GM21576 (cell line): ENCODE results near the gene AMY1B.
"Not testable (repeated sequence)": the region's sequence is repeated elsewhere in the genome, so short reads cannot be mapped to it uniquely, and the experiment has no call there.

ENCODE experiments used
- ATAC-seq: cut with Tn5 transposase; IDR thresholded peaks from one replicate; pipeline ENCODE4 v1.9.1; 2021; ENCODE audit warnings: mild to moderate bottlenecking, moderate library complexity; ENCODE audit not compliant: unreplicated experiment

Gene AMY1B

DNA sequence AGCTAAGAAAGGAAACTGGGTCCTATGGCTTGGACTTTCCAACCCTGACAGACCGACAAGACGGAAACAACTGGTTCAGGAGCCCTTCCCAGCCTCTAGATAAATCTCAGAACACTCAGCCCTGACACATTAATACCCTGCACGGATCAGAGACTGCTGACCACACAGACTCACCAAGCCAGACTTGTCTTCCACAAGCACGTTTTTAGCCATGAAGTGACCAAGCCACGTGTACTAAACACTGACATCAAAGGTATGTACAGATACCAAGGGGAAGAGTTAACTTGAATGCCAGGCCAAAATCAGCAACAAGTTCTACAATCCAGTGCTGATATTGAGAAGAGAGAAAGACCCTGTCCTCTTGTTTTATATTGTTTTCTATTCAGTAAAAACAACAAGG lies at the start of gene AMY1B:
AMY1B (minus strand) TSS at position 101 of the 400 bp plus-strand sequence. CDS start 571 bp downstream, outside the sequence.
- ATAC-seq = not testable (repeated sequence)

DNA sequence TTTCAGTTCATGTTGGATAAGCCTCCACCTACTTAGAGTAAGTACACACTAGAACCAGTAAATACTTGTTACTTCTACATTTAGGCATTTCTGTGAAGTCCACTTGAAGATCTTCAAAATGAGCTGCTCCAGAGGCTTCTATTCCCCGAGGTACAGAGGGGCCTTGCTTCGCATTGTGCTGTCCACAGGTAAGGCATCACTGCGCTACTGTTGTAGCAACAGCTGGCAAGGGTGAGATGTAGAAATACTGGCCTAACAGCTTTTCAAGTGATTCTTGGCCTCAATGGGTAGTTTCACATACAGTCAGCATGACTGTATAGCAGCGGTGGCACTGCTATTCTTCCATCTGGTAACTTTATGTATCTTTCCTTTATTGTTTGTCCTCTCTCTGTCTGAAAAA lies 49.0 kb upstream of the AMY1B start:
- not testable (repeated sequence) for ATAC-seq

DNA sequence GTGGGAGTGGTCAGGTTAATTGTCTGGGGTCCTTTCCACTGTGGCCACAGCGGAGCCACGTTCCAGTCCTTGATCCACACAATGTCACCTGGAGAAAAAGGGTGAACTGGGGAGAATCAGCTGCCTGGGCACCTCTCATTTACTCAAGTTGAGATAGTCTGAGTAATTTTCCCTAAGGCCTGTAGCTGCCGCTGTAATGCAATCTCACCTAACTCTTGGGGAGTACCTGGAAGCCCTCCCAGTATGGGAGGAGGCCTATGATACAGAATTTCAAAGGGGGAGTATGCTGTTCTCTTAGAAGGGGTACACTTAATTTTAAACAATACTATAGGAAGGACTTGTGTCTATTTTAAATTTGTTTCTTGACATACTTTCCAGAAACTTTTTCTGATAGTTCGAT lies 48.4 kb upstream of the AMY1B start:
- not testable (repeated sequence) for ATAC-seq

DNA sequence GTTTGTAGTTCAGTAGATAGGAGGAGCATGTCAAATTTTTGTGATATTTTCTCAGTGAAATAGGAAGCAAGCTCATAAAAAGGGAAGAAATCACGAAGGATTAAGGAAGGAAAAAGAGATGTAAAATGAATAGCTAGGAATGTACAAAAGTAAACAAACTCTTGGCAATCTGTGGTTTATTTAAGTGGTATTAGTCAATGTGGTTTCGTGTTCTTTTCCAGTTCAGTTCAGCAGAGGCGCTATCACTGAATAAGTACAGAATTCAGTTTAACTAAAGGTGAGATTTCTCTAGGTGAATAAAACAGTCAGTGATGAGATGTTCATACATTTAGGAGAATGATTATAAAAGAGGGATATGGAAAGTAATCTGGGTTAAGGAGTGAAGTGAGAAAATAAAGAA lies 42.0 kb upstream of the AMY1B start:
- ATAC-seq = not testable (repeated sequence)

DNA sequence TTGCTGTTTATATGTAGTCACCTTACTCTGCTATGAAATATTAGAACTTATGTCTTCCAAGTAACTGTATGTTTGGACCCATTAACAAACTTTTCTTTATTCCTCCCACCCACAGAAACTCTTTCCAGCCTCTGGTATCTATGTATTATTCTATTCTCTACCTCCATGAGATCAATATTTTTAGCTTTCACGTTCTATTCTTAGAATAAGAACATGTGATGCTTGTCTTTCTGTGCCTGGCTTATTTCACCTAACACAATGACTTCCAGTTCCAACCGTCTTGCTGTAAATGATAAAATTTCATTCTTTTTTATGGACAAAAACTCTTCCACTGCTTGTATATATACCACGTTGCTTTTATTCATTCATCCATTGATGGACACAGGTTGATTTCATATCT lies 39.3 kb upstream of the AMY1B start:
- not testable (repeated sequence) for ATAC-seq

DNA sequence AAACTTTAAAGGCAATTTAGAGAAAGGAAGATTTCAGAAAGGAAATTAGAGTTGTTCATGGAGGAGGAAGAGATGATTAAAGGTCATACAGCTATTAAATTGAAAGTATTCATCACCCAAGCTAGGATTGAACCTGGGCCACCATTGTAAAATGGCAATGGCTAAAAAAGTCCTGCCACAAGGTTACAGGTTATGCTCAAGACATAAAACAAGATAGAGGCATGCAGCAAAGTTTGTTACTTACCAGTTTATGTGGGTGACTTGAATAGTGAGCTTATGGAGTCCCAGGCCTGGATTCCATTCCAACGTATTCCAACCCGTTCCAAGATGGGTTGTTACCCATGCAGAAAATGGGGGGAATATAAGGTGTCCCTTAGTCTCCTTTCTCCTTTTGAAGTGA lies 25.5 kb upstream of the AMY1B start:
- not testable (repeated sequence) for ATAC-seq

DNA sequence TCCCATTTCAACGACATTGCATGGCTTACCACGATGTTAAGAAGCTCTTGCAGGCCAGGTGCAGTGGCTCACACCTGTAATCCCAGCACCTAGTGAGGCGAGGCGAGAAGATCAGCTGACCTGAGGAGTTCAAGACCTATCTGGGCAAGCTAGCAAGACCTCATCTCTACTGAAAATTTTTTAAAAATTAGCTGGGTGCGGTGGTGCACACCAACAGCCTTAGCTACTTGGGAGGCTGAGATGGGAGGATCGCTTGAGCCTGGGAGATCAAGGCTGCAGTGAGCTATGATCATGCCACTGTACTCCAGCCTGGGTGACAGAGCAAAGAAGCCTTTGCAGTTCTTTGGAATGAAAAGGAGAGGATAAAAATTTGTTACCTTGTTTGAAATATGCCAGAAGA lies 21.4 kb upstream of the AMY1B start:
- not testable (repeated sequence) for ATAC-seq

DNA sequence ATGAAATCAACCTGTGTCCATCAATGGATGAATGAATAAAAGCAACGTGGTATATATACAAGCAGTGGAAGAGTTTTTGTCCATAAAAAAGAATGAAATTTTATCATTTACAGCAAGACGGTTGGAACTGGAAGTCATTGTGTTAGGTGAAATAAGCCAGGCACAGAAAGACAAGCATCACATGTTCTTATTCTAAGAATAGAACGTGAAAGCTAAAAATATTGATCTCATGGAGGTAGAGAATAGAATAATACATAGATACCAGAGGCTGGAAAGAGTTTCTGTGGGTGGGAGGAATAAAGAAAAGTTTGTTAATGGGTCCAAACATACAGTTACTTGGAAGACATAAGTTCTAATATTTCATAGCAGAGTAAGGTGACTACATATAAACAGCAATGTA lies 14.4 kb upstream of the AMY1B start:
- not testable (repeated sequence) for ATAC-seq

DNA sequence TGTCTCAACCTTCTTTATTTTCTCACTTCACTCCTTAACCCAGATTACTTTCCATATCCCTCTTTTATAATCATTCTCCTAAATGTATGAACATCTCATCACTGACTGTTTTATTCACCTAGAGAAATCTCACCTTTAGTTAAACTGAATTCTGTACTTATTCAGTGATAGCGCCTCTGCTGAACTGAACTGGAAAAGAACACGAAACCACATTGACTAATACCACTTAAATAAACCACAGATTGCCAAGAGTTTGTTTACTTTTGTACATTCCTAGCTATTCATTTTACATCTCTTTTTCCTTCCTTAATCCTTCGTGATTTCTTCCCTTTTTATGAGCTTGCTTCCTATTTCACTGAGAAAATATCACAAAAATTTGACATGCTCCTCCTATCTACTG lies 11.7 kb upstream of the AMY1B start:
- not testable (repeated sequence) for ATAC-seq

DNA sequence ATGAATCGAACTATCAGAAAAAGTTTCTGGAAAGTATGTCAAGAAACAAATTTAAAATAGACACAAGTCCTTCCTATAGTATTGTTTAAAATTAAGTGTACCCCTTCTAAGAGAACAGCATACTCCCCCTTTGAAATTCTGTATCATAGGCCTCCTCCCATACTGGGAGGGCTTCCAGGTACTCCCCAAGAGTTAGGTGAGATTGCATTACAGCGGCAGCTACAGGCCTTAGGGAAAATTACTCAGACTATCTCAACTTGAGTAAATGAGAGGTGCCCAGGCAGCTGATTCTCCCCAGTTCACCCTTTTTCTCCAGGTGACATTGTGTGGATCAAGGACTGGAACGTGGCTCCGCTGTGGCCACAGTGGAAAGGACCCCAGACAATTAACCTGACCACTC lies 5.2 kb upstream of the AMY1B start:
- ATAC-seq = not testable (repeated sequence)

DNA sequence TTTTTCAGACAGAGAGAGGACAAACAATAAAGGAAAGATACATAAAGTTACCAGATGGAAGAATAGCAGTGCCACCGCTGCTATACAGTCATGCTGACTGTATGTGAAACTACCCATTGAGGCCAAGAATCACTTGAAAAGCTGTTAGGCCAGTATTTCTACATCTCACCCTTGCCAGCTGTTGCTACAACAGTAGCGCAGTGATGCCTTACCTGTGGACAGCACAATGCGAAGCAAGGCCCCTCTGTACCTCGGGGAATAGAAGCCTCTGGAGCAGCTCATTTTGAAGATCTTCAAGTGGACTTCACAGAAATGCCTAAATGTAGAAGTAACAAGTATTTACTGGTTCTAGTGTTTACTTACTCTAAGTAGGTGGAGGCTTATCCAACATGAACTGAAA lies 4.7 kb upstream of the AMY1B start:
- ATAC-seq = not testable (repeated sequence)

DNA sequence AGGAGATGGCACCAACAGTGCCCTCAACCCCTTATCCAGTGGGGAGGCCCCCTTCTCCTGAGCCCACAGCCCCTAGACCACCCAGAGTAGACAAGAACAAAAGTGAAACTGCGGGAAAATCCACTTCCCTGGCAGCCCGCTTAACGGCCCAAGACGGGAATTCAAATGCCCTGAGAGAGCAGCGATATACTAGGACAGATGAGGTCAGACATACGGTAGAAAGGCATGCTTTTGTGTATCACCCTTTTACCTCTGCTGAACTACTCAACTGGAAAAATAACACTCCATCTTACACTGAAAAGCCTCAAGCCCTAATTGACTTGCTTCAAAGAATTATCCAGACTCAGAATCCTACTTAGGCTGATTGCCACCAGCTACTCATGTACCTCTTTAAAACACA lies 1.4 kb upstream of the AMY1B start:
- not testable (repeated sequence) for ATAC-seq

DNA sequence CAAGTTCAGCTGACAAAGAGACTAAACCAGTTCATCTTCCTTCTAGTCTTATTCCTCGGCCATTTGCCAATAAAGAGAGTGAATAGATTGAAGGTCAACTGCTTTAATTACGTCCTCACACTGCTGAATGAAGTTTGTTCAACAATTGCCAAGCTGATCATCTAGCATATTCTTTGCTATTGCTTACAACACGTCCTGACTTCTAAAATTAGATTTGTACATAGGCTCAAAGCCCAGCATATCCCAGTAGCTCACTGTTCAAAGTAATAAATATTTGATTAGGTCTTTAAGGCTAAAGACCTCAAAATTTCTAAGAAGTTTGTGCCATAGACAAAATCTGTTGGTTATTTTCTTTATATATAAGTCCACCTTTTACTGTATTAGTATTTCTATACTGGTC lies 19.7 kb downstream of the AMY1B start:
- not testable (repeated sequence) for ATAC-seq

DNA sequence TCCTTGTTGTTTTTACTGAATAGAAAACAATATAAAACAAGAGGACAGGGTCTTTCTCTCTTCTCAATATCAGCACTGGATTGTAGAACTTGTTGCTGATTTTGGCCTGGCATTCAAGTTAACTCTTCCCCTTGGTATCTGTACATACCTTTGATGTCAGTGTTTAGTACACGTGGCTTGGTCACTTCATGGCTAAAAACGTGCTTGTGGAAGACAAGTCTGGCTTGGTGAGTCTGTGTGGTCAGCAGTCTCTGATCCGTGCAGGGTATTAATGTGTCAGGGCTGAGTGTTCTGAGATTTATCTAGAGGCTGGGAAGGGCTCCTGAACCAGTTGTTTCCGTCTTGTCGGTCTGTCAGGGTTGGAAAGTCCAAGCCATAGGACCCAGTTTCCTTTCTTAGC lies 40.5 kb downstream of the AMY1B start, which contains the start of gene AMY1A:
AMY1A (plus strand) TSS at position 301 of the 400 bp plus-strand sequence. CDS start 571 bp downstream, outside the sequence.
- ATAC-seq = not testable (repeated sequence)

DNA sequence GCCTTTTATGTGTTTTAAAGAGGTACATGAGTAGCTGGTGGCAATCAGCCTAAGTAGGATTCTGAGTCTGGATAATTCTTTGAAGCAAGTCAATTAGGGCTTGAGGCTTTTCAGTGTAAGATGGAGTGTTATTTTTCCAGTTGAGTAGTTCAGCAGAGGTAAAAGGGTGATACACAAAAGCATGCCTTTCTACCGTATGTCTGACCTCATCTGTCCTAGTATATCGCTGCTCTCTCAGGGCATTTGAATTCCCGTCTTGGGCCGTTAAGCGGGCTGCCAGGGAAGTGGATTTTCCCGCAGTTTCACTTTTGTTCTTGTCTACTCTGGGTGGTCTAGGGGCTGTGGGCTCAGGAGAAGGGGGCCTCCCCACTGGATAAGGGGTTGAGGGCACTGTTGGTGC lies 41.9 kb downstream of the AMY1B start:
- ATAC-seq = not testable (repeated sequence)

DNA sequence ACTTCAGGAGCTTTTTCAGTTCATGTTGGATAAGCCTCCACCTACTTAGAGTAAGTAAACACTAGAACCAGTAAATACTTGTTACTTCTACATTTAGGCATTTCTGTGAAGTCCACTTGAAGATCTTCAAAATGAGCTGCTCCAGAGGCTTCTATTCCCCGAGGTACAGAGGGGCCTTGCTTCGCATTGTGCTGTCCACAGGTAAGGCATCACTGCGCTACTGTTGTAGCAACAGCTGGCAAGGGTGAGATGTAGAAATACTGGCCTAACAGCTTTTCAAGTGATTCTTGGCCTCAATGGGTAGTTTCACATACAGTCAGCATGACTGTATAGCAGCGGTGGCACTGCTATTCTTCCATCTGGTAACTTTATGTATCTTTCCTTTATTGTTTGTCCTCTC lies 45.1 kb downstream of the AMY1B start:
- ATAC-seq = not testable (repeated sequence)

DNA sequence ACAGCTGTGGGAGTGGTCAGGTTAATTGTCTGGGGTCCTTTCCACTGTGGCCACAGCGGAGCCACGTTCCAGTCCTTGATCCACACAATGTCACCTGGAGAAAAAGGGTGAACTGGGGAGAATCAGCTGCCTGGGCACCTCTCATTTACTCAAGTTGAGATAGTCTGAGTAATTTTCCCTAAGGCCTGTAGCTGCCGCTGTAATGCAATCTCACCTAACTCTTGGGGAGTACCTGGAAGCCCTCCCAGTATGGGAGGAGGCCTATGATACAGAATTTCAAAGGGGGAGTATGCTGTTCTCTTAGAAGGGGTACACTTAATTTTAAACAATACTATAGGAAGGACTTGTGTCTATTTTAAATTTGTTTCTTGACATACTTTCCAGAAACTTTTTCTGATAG lies 45.7 kb downstream of the AMY1B start:
- not testable (repeated sequence) for ATAC-seq

DNA sequence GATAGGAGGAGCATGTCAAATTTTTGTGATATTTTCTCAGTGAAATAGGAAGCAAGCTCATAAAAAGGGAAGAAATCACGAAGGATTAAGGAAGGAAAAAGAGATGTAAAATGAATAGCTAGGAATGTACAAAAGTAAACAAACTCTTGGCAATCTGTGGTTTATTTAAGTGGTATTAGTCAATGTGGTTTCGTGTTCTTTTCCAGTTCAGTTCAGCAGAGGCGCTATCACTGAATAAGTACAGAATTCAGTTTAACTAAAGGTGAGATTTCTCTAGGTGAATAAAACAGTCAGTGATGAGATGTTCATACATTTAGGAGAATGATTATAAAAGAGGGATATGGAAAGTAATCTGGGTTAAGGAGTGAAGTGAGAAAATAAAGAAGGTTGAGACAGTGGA lies 52.1 kb downstream of the AMY1B start:
- not testable (repeated sequence) for ATAC-seq

DNA sequence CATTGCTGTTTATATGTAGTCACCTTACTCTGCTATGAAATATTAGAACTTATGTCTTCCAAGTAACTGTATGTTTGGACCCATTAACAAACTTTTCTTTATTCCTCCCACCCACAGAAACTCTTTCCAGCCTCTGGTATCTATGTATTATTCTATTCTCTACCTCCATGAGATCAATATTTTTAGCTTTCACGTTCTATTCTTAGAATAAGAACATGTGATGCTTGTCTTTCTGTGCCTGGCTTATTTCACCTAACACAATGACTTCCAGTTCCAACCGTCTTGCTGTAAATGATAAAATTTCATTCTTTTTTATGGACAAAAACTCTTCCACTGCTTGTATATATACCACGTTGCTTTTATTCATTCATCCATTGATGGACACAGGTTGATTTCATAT lies 54.8 kb downstream of the AMY1B start:
- ATAC-seq = not testable (repeated sequence)
